ENCODE data around the gene TMEM232. TPM values are rescaled to one million over a fixed set of nuclear protein-coding genes. Genes with fewer than 3 reads are reported as not detected.
"Not testable (repeated sequence)": the region's sequence is repeated elsewhere in the genome, so short reads cannot be mapped to it uniquely, and the experiment has no call there.

TMEM232 gene
- polyA plus RNA-seq, 1 experiment, result 0.12 TPM

DNA sequence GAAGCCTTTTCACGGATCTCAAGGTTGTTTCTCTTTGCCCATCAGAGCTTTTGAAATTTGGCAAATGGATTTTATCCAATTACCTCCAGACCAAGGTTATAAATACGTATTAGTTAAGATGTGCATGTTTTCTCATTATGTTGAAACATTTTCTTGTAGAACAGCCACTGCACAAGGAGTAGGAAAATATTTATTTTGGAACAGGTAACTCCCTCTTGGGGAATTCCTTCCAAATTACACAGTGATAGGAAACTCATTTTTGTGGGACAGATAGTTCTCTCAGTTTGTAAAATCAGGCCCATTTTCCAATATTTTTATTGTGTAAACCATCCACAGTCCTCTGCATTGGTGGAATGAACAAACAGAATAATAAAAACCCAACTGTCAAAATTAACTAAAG lies 23.0 kb downstream of the TMEM232 start:
- Histone ChIP-seq H3K36me3 (ENCODE audit: control insufficient read depth, insufficient read depth, low read length) (no peaks in the 10 kb centered on the region), H3K4me3 (ENCODE audit: low read depth, low read length) (no peak overlapping the region), H3K27me3 (ENCODE audit: control insufficient read depth, insufficient read depth, low read length) (no peaks in the 10 kb centered on the region)
- ChIA-PET CTCF (no interaction called here), POLR2A (no interaction called here)
- TF ChIP-seq, protein P1, sequence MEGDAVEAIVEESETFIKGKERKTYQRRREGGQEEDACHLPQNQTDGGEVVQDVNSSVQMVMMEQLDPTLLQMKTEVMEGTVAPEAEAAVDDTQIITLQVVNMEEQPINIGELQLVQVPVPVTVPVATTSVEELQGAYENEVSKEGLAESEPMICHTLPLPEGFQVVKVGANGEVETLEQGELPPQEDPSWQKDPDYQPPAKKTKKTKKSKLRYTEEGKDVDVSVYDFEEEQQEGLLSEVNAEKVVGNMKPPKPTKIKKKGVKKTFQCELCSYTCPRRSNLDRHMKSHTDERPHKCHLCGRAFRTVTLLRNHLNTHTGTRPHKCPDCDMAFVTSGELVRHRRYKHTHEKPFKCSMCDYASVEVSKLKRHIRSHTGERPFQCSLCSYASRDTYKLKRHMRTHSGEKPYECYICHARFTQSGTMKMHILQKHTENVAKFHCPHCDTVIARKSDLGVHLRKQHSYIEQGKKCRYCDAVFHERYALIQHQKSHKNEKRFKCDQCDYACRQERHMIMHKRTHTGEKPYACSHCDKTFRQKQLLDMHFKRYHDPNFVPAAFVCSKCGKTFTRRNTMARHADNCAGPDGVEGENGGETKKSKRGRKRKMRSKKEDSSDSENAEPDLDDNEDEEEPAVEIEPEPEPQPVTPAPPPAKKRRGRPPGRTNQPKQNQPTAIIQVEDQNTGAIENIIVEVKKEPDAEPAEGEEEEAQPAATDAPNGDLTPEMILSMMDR (IDR thresholded peaks at IDR 0.05; ENCODE audit: insufficient read depth, low read depth, low read length), result no peak
- no peak for DNase-seq (ENCODE audit: low read depth)

DNA sequence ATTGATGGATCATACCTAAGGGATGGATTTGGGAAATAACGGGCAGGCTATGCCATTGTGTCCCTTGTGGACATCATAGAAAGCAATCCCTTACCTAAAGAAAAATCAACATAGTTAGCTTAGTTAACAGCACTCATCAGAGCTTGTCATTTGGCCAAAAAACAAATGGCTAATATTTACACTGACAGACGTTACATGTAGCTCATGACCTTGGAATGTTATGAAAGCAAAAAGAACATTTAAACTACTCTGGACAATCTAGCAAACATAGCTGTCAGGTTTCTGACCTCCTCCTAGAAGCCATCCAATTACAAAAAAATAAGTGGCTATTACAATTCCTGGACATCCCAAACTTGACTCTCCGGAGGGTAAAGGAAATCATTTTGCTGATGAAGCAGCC lies 23.8 kb downstream of the TMEM232 start:
- Histone ChIP-seq H3K36me3 (ENCODE audit: control insufficient read depth, insufficient read depth, low read length) (no peaks in the 10 kb centered on the region), H3K27me3 (ENCODE audit: control insufficient read depth, insufficient read depth, low read length) (no peaks in the 10 kb centered on the region), H3K4me3 (ENCODE audit: low read depth, low read length) (no peak overlapping the region)
- DNase-seq (ENCODE audit: low read depth), result no peak
- TF ChIP-seq, protein P1 (IDR thresholded peaks at IDR 0.05; ENCODE audit: insufficient read depth, low read depth, low read length), result no peak
- ChIA-PET CTCF (no interaction called here), POLR2A (no interaction called here)

DNA sequence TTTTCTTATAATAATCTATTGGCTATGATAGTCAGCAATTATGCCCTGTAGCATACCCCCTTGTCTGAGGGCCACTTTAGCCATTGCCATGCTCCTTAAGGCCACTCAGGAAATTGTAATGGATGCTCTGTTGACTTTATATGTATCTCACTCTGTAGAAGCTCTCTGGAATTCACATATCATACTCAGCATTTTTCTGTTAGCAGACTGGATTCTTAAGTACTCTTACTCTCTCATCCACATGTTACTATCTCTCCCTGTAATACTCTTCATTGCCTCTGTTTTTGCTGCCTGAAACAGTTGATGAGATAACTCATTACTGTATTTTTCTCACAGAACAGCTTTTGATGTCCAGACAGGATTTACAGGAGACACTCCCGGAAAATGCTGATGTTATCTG lies 24.2 kb downstream of the TMEM232 start:
- H3K4me3 ChIP-seq (ENCODE audit: low read depth, low read length), result no peak overlapping the region
- H3K27me3 ChIP-seq (ENCODE audit: control insufficient read depth, insufficient read depth, low read length), result no peaks in the 10 kb centered on the region
- DNase-seq (ENCODE audit: low read depth), result no peak
- H3K36me3 ChIP-seq (ENCODE audit: control insufficient read depth, insufficient read depth, low read length), result no peaks in the 10 kb centered on the region
- TF ChIP-seq, protein P1 (IDR thresholded peaks at IDR 0.05; ENCODE audit: insufficient read depth, low read depth, low read length), result no peak
- ChIA-PET CTCF (no interaction called here), POLR2A (no interaction called here)

DNA sequence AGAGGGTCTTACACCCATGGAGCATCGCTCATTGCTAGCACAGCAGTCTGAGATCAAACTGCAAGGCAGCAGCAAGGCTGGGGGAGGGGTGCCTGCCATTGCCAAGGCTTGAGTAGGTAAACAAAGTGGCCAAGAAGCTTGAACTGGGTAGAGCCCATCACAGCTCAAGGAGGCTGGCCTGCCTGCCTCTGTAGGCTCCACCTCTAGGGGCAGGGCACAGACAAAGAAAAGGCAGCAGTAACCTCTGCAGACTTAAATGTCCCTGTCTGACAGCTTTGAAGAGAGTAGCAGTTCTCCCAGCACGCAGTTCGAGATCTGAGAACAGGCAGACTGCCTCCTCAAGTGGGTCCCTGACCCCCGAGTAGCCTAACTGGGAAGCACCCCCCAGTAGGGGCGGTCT lies 33.8 kb downstream of the TMEM232 start:
- DNase-seq (ENCODE audit: low read depth); H3K4me3 ChIP-seq (ENCODE audit: low read depth, low read length); POLR2A ChIA-PET; H3K27me3 ChIP-seq (ENCODE audit: control insufficient read depth, insufficient read depth, low read length); H3K36me3 ChIP-seq (ENCODE audit: control insufficient read depth, insufficient read depth, low read length): not testable (repeated sequence)
- CTCF ChIA-PET, result interaction anchor here (0.6 kb wide), 1 partner anchor 254 kb away, joined by 3 read pairs; no protein-coding TSS in a partner anchor

DNA sequence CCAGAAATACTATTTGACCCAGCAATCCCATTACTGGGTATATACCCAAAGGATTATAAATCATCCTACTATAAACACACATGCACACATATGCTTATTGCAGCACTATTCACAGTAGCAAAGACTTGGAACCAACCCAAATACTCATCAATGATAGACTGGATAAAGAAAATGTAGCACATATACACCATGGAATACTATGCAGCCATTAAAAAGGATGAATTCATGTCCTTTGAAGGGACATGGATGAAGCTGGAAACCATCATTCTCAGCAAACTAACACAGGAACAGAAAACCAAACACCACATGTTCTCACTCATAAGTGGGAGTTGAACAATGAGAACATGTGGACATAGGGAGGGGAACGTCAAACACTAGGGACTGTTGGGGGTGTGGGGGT lies 35.9 kb downstream of the TMEM232 start:
- not testable (repeated sequence) for DNase-seq (ENCODE audit: low read depth)

DNA sequence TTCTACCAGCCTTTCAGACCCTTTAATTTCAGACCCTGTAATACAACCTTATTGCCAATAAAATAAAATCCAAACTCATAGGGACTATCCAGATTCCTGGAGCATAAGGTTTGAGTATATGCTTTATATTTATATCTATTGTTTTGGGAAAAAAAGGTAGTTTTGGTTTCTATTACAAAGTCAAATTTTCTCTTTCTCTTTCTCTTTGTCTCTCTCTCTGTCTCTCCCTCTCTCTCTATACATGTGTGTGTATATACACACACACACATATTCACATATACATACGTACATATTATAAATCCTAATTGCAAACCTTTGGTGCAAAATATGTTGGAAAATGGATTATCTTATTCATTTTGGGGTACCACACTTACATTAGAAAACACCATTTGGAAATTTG lies 39.0 kb downstream of the TMEM232 start:
- CTCF ChIA-PET, result no interaction called here
- POLR2A ChIA-PET, result no interaction called here
- Histone ChIP-seq H3K4me3 (ENCODE audit: low read depth, low read length) (no peak overlapping the region), H3K36me3 (ENCODE audit: control insufficient read depth, insufficient read depth, low read length) (no peaks in the 10 kb centered on the region), H3K27me3 (ENCODE audit: control insufficient read depth, insufficient read depth, low read length) (no peaks in the 10 kb centered on the region)
- DNase-seq (ENCODE audit: low read depth), result no peak
- TF ChIP-seq, protein P1 (IDR thresholded peaks at IDR 0.05; ENCODE audit: insufficient read depth, low read depth, low read length), result no peak

More for the DNA sequence above, 35.9 kb downstream of the TMEM232 start:
- H3K4me3 ChIP-seq (ENCODE audit: low read depth, low read length); H3K36me3 ChIP-seq (ENCODE audit: control insufficient read depth, insufficient read depth, low read length); CTCF ChIA-PET; H3K27me3 ChIP-seq (ENCODE audit: control insufficient read depth, insufficient read depth, low read length); POLR2A ChIA-PET: not testable (repeated sequence)

Data from BJ (cell line).